MCF 10A (cell line): ENCODE measurements around the gene SLC24A3. TPM values are rescaled to one million over a fixed set of nuclear protein-coding genes. Genes with fewer than 3 reads are reported as not detected.

ENCODE experiments used
- BruUV-seq: library from RNA; stranded (reverse); fragments of 400-500 nt; replicated peaks from 2 replicates; lab custom pipeline; 2021; lab: Mats Ljungman, UMichigan
- CTCF ChIA-PET: fragments of 300-600 bp; sonication (Branson Sonifier 250); formaldehyde crosslinking; extraction: SDS; loops from one replicate; lab custom pipeline; 2021; ENCODE audit warnings: antibody characterized with exemption, inconsistent platforms; lab: Yijun Ruan, JAX
- POLR2A ChIA-PET: fragments of 300-600, 350-650 bp; sonication (Branson Sonifier 250); formaldehyde crosslinking; extraction: SDS; loops from one replicate; lab custom pipeline; 2020; ENCODE audit warnings: antibody characterized with exemption, inconsistent platforms; lab: Yijun Ruan, JAX
- DNase-seq: peaks from one replicate; pipeline ENCODE4 v3.0.0-alpha.2; 2018; ENCODE audit not compliant: unreplicated experiment
- H3K27ac Mint-ChIP-seq: one replicate; pipeline ENCODE4 v1.8.0; 2022; ENCODE audit warnings: mild to moderate bottlenecking, low read depth, mixed read lengths; ENCODE audit not compliant: unreplicated experiment
- H3K27me3 Mint-ChIP-seq: one replicate; pipeline ENCODE4 v1.8.0; 2022; ENCODE audit warnings: mixed read lengths; ENCODE audit not compliant: insufficient read depth, unreplicated experiment
- H3K36me3 Mint-ChIP-seq: one replicate; pipeline ENCODE4 v1.8.0; 2022; ENCODE audit warnings: mild to moderate bottlenecking, moderate library complexity, mixed read lengths; ENCODE audit not compliant: insufficient read depth, unreplicated experiment
- H3K4me1 Mint-ChIP-seq: one replicate; pipeline ENCODE4 v1.8.0; 2022; ENCODE audit warnings: mixed read lengths; ENCODE audit not compliant: insufficient read depth, unreplicated experiment
- H3K4me3 Mint-ChIP-seq: one replicate; pipeline ENCODE4 v1.8.0; 2022; ENCODE audit warnings: mild to moderate bottlenecking, moderate library complexity, mixed read lengths; ENCODE audit not compliant: unreplicated experiment
- H3K9me3 Mint-ChIP-seq: one replicate; pipeline ENCODE4 v1.8.0; 2022; ENCODE audit warnings: mixed read lengths; ENCODE audit not compliant: unreplicated experiment
- intact Hi-C: fragments of 100-400 bp; cut with micrococcal nuclease; formaldehyde crosslinking; loops from 2 replicates; pipeline ENCODE4 v1.14.1; 2022
- total RNA-seq: library from RNA; stranded (reverse); gene quantifications from 2 replicates; pipeline ENCODE4 v1.2.3, GENCODE V29; 2022
- TF ChIP-seq, protein P1 (sequence below): fragments of 200-600 bp; IDR thresholded peaks from one replicate; pipeline ENCODE4 v1.8.0; 2022; ENCODE audit warnings: antibody characterized with exemption, mild to moderate bottlenecking; ENCODE audit not compliant: unreplicated experiment

Gene SLC24A3
- total RNA-seq, 1 experiment from 2014 or later: not detected

DNA sequence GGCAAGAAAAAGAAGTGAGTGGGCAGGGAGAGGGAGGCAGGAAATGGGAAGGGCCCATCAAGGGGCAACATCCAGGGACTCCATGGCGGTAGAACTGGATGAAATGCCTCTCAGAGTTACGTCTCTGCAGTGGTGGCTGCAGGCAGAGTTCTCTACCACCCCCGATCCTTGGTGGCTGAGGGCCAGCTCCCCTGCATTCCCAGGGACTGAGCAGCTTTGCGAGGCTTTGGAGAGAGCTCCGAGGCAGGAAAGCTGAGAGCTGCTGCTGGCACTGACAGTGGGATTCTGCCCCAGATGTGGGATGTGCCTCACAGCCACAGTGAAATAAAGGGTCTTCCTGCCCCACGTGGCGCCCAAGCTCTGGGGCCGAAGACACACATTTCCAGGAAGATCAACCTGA lies 236.6 kb downstream of the SLC24A3 start:
- intact Hi-C loops: no loop called here
- ChIA-PET POLR2A (no interaction called here), CTCF (no interaction called here)
- no TSS peak for BruUV-seq
- TF ChIP-seq, protein P1, sequence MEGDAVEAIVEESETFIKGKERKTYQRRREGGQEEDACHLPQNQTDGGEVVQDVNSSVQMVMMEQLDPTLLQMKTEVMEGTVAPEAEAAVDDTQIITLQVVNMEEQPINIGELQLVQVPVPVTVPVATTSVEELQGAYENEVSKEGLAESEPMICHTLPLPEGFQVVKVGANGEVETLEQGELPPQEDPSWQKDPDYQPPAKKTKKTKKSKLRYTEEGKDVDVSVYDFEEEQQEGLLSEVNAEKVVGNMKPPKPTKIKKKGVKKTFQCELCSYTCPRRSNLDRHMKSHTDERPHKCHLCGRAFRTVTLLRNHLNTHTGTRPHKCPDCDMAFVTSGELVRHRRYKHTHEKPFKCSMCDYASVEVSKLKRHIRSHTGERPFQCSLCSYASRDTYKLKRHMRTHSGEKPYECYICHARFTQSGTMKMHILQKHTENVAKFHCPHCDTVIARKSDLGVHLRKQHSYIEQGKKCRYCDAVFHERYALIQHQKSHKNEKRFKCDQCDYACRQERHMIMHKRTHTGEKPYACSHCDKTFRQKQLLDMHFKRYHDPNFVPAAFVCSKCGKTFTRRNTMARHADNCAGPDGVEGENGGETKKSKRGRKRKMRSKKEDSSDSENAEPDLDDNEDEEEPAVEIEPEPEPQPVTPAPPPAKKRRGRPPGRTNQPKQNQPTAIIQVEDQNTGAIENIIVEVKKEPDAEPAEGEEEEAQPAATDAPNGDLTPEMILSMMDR: no peak
- Mint-ChIP-seq H3K36me3 (no peaks in the 10 kb centered on the region), H3K4me1 (no peaks in the 10 kb centered on the region), H3K27ac (no peak overlapping the region), H3K4me3 (no peak overlapping the region), H3K9me3 (peaks cover 34% of the 10 kb centered on the region), H3K27me3 (no peaks in the 10 kb centered on the region)
- no peak for DNase-seq

DNA sequence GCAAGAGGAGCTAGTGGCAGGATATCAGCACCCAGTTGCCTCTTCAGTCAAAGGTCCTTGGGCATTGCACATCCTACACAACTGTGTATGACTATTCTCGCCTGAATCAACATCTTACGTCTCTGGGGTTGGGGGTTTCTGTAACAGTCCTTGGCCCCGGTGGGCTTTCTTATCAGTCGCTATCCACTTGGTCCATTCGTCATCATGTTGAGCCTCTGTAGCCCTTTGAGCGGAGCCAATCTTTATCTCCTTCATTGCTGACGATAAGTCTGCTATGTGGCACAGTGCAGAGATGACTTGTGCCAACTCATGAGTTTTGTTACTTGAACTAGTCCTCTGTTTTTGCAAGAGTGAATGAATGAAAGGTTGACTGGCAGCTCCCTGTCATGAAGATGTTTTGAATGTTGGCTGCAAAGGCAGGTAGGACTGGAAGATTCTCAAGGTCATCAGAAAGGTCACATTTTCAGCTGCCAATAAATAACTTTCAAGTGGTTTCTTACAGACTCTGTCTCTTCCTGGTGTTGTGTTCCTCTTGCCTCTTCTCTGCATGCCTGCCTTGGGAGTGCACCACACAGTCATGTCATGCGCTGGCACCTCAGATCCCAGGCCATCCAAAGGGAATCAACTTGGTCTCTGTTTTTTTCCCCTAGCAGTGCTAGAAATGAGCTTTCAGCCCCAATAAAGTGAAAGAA lies 238.9 kb downstream of the SLC24A3 start:
- Mint-ChIP-seq H3K4me3 (no peak overlapping the region), H3K4me1 (no peaks in the 10 kb centered on the region), H3K27me3 (no peaks in the 10 kb centered on the region), H3K27ac (no peak overlapping the region), H3K9me3 (peaks cover 29% of the 10 kb centered on the region), H3K36me3 (no peaks in the 10 kb centered on the region)
- ChIA-PET POLR2A (no interaction called here), CTCF (no interaction called here)
- BruUV-seq: no TSS peak
- no peak for DNase-seq
- intact Hi-C loops: no loop called here
- TF ChIP-seq, protein P1: no peak

DNA sequence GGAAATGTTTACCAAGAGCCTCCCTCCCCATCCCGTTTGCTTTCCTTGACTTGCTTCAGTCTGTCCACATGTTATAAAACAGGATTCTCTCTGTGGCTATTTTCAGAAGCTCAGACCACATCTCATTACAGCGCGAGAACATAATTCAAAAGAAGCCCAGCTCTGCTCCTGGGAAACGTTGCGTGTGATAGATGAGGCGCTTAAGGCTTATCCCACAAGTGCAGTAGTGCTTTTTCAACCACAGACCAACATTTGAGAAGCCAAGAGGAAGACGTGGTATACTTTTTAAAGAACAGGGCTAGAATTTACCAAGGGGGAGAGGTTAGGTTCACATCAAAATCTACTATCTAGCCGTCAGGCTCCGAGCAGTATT lies 239.5 kb downstream of the SLC24A3 start:
- Mint-ChIP-seq H3K36me3 (no peaks in the 10 kb centered on the region), H3K27me3 (no peaks in the 10 kb centered on the region), H3K4me3 (no peak overlapping the region), H3K9me3 (peaks cover 27% of the 10 kb centered on the region), H3K4me1 (no peaks in the 10 kb centered on the region), H3K27ac (no peak overlapping the region)
- TF ChIP-seq, protein P1: no peak
- ChIA-PET CTCF (no interaction called here), POLR2A (no interaction called here)
- DNase-seq: no peak
- BruUV-seq: no TSS peak
- intact Hi-C loops: no loop called here

DNA sequence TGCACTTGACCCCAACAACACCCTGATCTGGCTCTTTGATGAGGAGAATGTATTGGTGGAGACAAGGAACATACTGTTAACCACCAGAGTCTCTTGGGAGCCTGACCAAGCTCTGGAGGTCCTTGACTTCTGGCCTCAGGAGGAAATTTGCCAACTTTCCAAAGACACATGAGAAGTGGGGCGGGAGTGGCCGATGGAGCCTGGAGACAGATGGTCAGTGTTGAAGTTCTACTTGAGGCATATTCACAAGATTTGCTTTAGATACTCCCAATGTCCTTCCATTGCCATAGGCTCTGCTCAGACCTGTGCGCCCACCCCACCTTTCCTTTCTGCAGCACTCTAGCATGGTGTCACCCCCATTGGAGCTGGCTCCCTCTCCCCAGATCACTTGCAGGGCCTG lies 241.0 kb downstream of the SLC24A3 start:
- intact Hi-C loops: no loop called here
- BruUV-seq: no TSS peak
- DNase-seq: no peak
- ChIA-PET CTCF (no interaction called here), POLR2A (no interaction called here)
- peaks cover 25% of the 10 kb centered on the region for H3K9me3 Mint-ChIP-seq
- H3K27me3 Mint-ChIP-seq: no peaks in the 10 kb centered on the region
- TF ChIP-seq, protein P1: no peak
- H3K4me1 Mint-ChIP-seq: no peaks in the 10 kb centered on the region
- no peaks in the 10 kb centered on the region for H3K36me3 Mint-ChIP-seq
- H3K27ac Mint-ChIP-seq: no peak overlapping the region
- no peak overlapping the region for H3K4me3 Mint-ChIP-seq
